Stimulated activated CD8-positive, alpha-beta memory T cell treated with anti-CD3 and anti-CD28 coated beads, Interleukin-12 subunit alpha, Interleukin-12 subunit beta, amount 100 ng/mL, for 4 hours (primary cell): ENCODE measurements around the gene TSPYL4.

Experiments used
- DNase-seq: peaks from one replicate; pipeline ENCODE4 v3.0.0-alpha.2; 2020; ENCODE audit warnings: low read depth

The TSPYL4 gene

GRCh38 chr6:116221911-116222310 lies 32.0 kb downstream of the TSPYL4 start:
- DNase-seq: no peak

DNA sequence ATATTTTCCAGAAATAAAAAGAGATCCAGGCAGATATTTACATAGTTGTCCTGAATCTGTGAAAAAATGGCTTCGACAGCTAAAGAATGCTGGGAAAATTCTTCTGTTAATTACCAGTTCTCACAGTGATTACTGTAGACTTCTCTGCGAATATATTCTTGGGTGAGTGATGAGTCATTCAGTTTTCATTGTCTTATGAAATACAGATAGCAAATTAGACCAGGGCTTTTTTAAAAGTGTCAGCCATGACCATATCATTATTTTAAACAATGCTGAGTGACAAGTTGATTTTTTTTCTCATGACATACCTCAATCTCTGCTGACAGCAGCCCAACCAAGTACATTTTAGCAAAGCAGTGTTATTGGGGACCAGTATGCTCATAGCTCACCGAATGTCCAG lies 32.8 kb downstream of the TSPYL4 start:
- no peak for DNase-seq

GRCh38 chr6:116218866-116219265 lies 35.0 kb downstream of the TSPYL4 start:
- DNase-seq: no peak

DNA sequence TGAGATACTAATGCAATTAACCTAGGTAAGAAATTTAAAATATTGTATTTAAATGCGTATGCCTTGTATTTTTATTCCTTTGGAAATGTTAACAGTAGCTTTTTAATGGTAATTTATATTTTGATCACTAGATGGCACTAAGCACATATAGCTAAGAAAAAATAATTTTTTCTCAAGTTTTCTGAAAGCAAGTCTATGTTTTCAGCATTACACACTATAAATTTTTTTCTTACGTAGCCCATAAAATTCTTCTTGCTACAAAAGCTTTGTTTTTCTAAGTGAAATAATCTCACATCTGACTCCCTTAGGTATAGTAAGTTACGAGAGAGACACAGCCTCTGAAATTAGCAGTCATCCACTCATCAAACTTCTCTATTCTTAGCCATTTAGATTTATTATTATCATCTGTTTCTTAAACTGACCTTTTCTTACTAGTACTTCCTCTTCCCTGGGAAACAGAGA lies 35.7 kb downstream of the TSPYL4 start:
- DNase-seq: no peak

GRCh38 chr6:116217069-116217468 lies 36.8 kb downstream of the TSPYL4 start:
- no peak for DNase-seq

GRCh38 chr6:116215414-116215813 lies 38.5 kb downstream of the TSPYL4 start:
- DNase-seq: no peak

DNA sequence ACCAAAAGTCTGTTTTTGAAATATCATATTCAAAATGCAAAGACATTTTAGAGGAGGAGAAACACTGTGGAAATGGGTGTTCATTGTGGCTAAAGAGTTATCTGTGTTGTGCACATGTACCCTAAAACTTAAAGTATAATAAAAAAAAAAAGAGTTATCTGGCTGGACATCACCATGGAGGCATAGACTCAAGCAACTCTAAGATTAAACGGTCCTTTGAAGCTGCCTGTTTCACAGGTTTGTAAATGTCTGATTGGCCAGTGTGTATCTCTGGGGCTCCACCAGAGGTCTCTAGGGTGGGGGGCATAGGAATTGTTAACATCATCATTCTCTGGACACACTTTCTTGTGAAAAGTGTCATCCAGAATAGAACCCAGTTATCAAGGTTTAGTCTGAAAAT lies 39.2 kb downstream of the TSPYL4 start:
- no peak for DNase-seq

DNA sequence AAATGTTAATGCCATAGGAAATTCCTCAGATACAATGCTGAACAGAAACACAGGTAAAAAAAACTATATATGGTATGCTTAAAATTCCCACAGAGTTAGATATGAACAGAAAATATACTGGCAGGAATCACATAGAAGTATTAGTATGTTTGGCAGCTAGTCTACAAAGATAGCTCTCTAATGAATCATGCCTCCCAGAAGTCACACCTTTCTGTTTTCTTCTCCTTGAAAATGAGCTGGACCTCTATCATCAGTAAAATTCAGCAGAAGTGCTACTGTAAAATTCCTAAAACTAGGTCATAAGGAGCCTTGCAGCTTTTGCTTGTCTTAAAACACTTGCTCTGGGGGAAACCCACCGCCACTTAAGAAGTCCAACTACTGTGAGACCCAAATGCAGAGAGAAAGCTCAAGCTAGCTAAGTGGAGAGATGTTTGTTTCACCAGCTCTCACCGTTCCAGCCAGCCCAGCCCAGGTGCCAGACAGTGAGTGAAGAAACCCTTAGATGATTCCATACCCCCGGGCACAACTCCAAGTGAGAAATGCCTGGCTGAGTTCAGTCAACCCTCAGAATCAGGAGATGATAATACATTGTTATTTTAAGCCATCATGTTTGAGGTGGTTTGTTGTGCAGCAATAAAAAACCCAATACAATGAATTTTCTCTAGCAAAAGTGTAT lies 43.0 kb downstream of the TSPYL4 start:
- DNase-seq: no peak

DNA sequence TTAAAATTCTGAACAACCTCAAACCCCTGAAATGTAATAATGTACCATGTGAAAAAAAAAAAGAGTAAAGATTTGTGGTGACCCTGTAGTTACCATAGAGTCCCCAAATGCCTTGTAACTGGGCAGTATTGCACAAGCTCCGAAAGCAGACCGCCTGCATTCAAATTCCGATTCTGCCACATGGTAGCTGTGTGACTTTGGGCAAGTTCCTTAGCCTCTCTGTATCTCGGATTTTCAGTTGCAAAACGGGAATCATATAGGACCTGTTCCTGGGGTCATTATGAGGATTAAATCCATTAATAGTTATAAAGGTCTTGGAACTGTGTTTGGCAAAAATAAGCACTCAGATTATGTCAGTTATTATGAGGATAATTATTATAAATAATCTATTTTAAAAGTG lies 43.6 kb downstream of the TSPYL4 start:
- no peak for DNase-seq

- DNase-seq: no peak
Measured at GRCh38 chr6:116208056-116208785, 45.7 kb downstream of the TSPYL4 start.

- DNase-seq: no peak
Measured at GRCh38 chr6:116206231-116206903, 47.5 kb downstream of the TSPYL4 start.

DNA sequence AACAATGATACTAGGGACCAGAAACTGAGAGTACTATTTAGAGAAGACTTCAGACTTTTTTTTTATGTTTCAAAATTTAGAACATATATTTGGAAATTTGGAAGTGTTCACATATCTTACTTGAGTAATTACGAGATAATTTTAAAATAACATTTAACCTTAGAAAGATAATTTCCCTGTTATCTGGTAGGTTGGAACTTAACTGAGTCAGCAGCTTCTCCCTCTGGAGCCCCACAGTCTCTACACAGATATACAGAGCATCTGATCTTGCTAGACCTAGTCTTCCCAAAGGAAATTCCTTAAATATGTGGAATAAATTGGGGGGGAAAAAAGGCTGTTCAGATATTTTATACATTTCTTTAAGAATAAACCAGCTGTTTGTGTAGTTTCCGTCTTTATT lies 48.6 kb downstream of the TSPYL4 start:
- DNase-seq: no peak

- DNase-seq: no peak
Measured at GRCh38 chr6:116201538-116201937, 52.3 kb downstream of the TSPYL4 start.

DNA sequence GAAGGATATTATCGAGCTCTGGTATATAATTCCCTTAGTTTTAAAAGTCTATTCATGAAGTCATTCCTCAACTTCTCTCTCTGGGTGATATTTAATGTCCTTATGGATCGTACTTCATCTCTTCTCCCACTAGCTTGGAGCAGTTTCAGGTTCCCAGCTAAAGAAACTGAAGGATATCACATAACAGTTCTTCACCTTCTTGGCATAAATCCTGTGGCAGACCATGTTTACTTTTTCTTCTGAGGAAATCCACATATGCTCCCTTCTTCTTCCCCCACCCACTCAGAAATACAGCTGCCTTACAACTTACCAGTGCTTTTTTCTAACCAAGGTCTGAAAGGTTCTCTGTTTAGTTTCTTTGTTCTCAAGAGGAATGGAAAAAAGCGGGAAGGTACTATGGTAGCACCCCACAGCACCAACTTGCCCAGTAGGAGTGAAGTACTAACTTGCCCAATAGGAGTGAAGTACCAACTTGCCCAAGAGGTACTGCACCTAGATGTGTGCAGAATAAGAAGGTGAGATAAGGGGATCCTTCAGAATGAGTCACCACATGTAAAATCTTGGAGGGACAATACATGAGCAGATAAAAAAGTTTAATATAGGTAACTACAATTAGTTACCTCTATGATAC lies 53.1 kb downstream of the TSPYL4 start:
- DNase-seq: no peak
